ENCODE data around the gene PFKFB1.
A peak's percentile ranks its signal among the peaks of the same experiment; 100 is the strongest.

The PFKFB1 gene

DNA sequence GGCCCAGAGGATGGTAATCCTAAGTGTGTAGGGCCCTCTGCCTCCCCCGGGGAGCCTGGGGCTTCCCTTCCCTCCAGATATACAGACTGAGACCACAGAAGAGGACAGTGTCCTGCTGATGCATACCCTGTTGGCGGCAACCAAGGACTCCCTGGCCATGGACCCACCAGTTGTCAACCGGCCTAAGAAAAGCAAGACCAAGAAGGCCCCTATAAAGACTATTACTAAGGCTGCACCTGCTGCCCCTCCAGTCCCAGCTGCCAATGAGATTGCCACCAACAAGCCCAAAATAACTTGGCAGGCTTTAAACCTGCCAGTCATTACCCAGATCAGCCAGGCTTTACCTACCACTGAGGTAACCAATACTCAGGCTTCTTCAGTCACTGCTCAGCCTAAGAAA is 71.4 kb downstream of the PFKFB1 start:
- no peak for DNase-seq (ENCODE audit: low spot score)

GRCh38 chrX:54921427-54922021 is 72.5 kb downstream of the PFKFB1 start:
- peak; percentile 61 for DNase-seq (ENCODE audit: low spot score)

DNA sequence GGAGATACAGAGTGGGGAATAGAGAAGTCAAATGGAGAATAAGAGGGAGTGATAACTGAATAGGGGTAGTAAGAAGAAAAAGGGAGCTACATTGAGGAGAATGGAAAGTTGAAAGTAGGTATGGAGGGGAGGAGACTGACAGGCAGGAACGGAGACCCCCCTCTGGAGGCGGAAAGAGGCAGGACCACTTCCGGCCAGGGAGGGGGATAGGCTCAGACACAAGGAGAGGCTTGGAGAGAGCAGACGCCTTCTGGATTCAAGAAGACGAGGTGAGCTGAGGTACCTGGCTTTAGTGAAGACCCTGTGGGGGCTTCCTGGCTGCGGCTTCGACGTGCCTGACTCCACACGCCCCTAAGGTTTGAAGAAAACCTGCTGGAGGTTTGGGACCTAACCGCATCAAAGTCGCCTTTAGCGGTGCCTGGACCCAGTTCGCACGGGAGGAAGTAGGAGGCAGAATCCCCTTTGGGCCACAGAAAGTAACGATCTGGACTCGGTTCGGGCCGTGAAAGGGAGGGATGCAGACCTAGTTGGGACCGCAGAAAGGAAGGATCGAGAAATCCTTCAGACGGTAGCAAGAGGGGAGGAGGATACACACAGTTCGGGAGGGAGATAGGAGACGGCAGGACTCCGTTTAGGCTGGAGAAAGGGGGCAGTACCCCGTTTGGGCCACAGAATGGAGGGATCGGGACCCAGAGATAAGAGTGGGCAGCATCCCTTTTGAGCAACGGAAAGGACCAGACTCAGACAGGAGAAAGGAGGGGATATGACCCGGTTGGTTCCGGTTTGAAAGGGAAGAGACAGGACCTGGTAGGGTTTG is 73.2 kb downstream of the PFKFB1 start, which contains the start of gene TRO:
Gene TRO, plus strand, starts transcription at position 215 of the 817 bp plus-strand sequence. CDS start 1,423 bp downstream, outside the sequence.
- DNase-seq (ENCODE audit: low spot score): no peak

DNA sequence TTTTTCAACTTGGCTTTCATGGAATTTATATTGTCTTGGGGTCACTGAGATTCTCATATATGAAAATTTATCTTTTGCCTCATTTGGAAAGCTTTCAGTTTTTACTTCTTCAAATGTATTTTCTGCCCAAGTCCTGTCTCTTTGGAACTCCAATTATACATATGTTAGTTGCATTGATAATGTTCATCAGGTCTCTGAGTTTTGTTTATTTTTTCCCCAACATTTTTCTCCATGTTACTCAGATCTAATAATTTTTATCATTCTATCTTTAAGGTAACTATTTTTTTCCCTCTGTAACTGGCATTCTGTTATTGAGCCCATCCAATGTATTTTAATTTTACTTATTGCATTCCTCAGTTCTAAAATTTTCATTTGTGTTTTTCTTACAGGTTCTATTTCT is 84.0 kb downstream of the PFKFB1 start:
- no peak for DNase-seq (ENCODE audit: low spot score)

GRCh38 chrX:54894159-54894558 is 99.8 kb downstream of the PFKFB1 start:
- DNase-seq (ENCODE audit: low spot score): no peak

DNA sequence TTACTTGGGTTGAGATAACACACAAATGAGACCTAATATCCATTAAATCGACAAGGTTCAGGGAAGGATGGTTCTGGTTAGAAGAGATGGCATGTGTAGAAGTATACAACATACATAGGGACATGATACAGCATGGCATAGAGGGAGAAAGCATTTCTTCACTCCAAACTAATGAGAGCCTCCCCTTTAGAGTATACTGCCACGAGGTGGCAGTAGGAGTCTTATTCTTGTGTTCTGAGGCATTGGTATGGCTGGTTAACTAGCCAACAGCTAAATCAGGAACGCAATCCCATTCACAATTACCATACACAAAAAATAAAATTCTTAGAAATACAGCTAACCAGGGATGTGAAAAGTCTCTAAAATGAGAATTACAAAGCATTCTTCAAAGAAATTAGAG is 102.4 kb downstream of the PFKFB1 start:
- DNase-seq (ENCODE audit: low spot score): peak; percentile 37

DNA sequence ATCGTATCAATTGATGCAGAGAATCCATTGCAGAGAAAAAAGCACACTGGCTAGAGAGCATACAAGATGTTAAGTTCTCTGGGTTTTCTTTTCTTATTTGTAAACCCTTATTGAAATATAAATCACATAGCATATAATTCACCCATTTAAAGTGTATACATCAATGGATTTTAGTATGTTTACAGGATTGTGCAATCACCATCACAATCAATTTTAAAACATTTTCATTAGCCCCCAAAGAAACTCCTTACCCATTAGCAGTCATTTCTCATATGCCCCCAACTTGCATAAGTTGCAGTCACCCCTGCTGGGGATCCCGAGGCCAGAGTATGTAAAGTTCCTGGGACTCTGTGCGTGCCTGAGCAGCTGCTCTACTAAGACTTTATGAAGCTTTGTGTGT is 108.2 kb downstream of the PFKFB1 start:
- DNase-seq (ENCODE audit: low spot score): no peak
